ENCODE data around the gene PRDM11. TPM values are rescaled to one million over a fixed set of nuclear protein-coding genes. Genes with fewer than 3 reads are reported as not detected.

The PRDM11 gene
- total and polyA plus RNA-seq, 2 of the 4 experiments (the other 2 are of a cell fraction), result 2.2 to 2.7 TPM

DNA sequence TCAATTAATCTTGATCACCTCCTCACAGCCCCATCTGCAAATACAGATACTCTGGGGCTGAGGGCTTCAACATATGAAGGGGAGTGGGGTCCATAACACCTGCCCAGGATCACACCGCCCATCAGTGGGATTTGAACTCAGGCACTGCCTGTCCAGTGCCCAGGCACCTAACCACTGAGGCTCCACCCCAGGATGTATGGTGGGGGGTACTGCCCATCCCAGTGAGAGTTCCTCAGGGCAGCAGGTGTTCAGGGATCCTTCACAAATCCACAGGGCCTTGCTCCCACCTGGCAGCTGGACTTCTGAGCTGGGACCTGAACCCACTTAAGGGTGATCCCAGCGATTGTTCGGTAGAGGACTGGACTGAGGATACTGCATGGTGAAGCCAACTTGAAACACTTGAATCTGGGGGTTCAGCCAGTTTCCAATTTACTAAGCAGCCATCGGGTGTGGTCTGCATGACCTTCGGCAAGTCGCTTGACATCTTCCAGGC is 33.3 kb downstream of the PRDM11 start:
- no peak overlapping the region; the same call in 1 of the 2 replicates for H3K18ac ChIP-seq (ENCODE audit: low read depth, low read length)
- H2BK120ac ChIP-seq (ENCODE audit: low read depth, low read length), result no peak overlapping the region
- ATAC-seq (ENCODE audit: low read depth) (no peak), DNase-seq (no peak)
- 42% methylated on average over 5 of the region's 6 CpGs; no CpG with 5 or more reads in 1 of the 2 experiments for WGBS, 2 experiments (ENCODE audit: extremely low coverage in 2 of 2, insufficient read length in 1 of 2)
- peak overlapping the region; percentile 25; the same call in 1 of the 2 replicates for H3K4me2 ChIP-seq (ENCODE audit: low read depth, low read length)
- 0 out of 2 replicates have a peak overlapping the region, but pooled peaks have one; percentile 7 for H4K5ac ChIP-seq (ENCODE audit: low read depth, low read length)
- H3K14ac ChIP-seq (replicated peaks; ENCODE audit: low read depth, low read length), result no peak overlapping the region
- H2BK15ac ChIP-seq (ENCODE audit: low read depth, low read length), result no peak overlapping the region
- H3K9me3 ChIP-seq (ENCODE audit: control insufficient read depth, insufficient read depth, low read length), result no peaks in the 10 kb centered on the region
- POLR2A ChIA-PET (ENCODE audit: unreplicated experiment), result no interaction called here
- peaks cover 12% of the 10 kb centered on the region for H3K4me1 ChIP-seq (ENCODE audit: control insufficient read depth, insufficient read depth, low read length)
- TF ChIP-seq CHD1 (IDR thresholded peaks at IDR 0.05; ENCODE audit: low read depth, low read length), result no peak
- TF ChIP-seq FOS (IDR thresholded peaks at IDR 0.05; ENCODE audit: low read depth, low read length), result no peak
- no peak for TF ChIP-seq BHLHE40 (IDR thresholded peaks at IDR 0.05; ENCODE audit: low read depth, low read length)
- no peak for TF ChIP-seq MAZ (IDR thresholded peaks at IDR 0.05; ENCODE audit: borderline replicate concordance, low read depth, low read length)
- no peak for TF ChIP-seq RFX5 (IDR thresholded peaks at IDR 0.05; ENCODE audit: low read depth, low read length)
- TF ChIP-seq, protein P1, sequence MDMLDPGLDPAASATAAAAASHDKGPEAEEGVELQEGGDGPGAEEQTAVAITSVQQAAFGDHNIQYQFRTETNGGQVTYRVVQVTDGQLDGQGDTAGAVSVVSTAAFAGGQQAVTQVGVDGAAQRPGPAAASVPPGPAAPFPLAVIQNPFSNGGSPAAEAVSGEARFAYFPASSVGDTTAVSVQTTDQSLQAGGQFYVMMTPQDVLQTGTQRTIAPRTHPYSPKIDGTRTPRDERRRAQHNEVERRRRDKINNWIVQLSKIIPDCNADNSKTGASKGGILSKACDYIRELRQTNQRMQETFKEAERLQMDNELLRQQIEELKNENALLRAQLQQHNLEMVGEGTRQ (IDR thresholded peaks at IDR 0.05; ENCODE audit: low read depth, low read length), result no peak
- TF ChIP-seq, protein P2, sequence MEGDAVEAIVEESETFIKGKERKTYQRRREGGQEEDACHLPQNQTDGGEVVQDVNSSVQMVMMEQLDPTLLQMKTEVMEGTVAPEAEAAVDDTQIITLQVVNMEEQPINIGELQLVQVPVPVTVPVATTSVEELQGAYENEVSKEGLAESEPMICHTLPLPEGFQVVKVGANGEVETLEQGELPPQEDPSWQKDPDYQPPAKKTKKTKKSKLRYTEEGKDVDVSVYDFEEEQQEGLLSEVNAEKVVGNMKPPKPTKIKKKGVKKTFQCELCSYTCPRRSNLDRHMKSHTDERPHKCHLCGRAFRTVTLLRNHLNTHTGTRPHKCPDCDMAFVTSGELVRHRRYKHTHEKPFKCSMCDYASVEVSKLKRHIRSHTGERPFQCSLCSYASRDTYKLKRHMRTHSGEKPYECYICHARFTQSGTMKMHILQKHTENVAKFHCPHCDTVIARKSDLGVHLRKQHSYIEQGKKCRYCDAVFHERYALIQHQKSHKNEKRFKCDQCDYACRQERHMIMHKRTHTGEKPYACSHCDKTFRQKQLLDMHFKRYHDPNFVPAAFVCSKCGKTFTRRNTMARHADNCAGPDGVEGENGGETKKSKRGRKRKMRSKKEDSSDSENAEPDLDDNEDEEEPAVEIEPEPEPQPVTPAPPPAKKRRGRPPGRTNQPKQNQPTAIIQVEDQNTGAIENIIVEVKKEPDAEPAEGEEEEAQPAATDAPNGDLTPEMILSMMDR (conservative IDR thresholded peaks at IDR 0.05; ENCODE audit: low read depth, low read length), result no peak
- TF ChIP-seq MXI1 (IDR thresholded peaks at IDR 0.05; ENCODE audit: borderline replicate concordance, low read depth, low read length), result no peak
- TF ChIP-seq NFE2L2 (IDR thresholded peaks at IDR 0.05; ENCODE audit: low read depth, low read length), result no peak
- no peak for TF ChIP-seq SMC3 (IDR thresholded peaks at IDR 0.05; ENCODE audit: low read depth, low read length)
- TF ChIP-seq POLR2A (IDR thresholded peaks at IDR 0.05; ENCODE audit: low read depth, low read length), result no peak
- no peak for TF ChIP-seq MAFK (IDR thresholded peaks at IDR 0.05; ENCODE audit: low read depth, low read length)
- no peak for TF ChIP-seq RCOR1 (IDR thresholded peaks at IDR 0.05; ENCODE audit: insufficient replicate concordance, low read length)
- TF ChIP-seq, protein P3, sequence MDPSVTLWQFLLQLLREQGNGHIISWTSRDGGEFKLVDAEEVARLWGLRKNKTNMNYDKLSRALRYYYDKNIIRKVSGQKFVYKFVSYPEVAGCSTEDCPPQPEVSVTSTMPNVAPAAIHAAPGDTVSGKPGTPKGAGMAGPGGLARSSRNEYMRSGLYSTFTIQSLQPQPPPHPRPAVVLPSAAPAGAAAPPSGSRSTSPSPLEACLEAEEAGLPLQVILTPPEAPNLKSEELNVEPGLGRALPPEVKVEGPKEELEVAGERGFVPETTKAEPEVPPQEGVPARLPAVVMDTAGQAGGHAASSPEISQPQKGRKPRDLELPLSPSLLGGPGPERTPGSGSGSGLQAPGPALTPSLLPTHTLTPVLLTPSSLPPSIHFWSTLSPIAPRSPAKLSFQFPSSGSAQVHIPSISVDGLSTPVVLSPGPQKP (IDR thresholded peaks at IDR 0.05; ENCODE audit: borderline replicate concordance, low read depth, low read length), result no peak
- no peak for TF ChIP-seq RAD21 (IDR thresholded peaks at IDR 0.05; ENCODE audit: low read length)
- no peaks in the 10 kb centered on the region for H3K27me3 ChIP-seq (ENCODE audit: control insufficient read depth, insufficient read depth, low read length)
- H2AFZ ChIP-seq (replicated peaks; ENCODE audit: low read length, poor library complexity), result peak overlapping the region; percentile 89
- peak overlapping the region; percentile 20 to 31; a peak in 2 of 4 replicates for H4K8ac ChIP-seq (ENCODE audit: low read depth in 2 of 2, low read length in 2 of 2)
- peak overlapping the region; percentile 73; the same call in 1 of the 2 replicates for H2AK5ac ChIP-seq (ENCODE audit: low read depth, low read length)
- H2BK5ac ChIP-seq (ENCODE audit: low read depth, low read length, poor library complexity, severe bottlenecking), result no peak overlapping the region
- H3K36me3 ChIP-seq (ENCODE audit: control insufficient read depth, insufficient read depth, low read length), result peaks cover 6% of the 10 kb centered on the region; the same call in 1 of the 2 replicates
- in situ Hi-C loops (cut with MboI; ENCODE audit: low sequenced_read_pairs) (no loop called here), dilution Hi-C loops (cut with HindIII; ENCODE audit: low sequenced_read_pairs, unreplicated experiment) (no loop called here), intact Hi-C loops (cut with micrococcal nuclease) (loop anchor here (2.0 kb wide), 1 partner anchor 33 kb away; the partner anchor contains the start of gene PRDM11)
- H3K9me1 ChIP-seq (ENCODE audit: insufficient read depth, low read length), result peaks cover 7% of the 10 kb centered on the region; the same call in 1 of the 2 replicates
- BruUV-seq (replicated peaks), result no TSS peak
- H4K91ac ChIP-seq (ENCODE audit: insufficient read depth, low read depth, low read length), result peak overlapping the region; percentile 13; the same call in 1 of the 2 replicates
- peaks cover 4% of the 10 kb centered on the region; the same call in 1 of the 2 replicates for H4K20me1 ChIP-seq (ENCODE audit: insufficient read depth, low read length)
- H3K79me1 ChIP-seq (ENCODE audit: low read depth in 1 of 2, low read length in 2 of 2), result no peaks in the 10 kb centered on the region; a peak in 1 of 4 replicates
- peak overlapping the region; percentile 24 for H3K23ac ChIP-seq (ENCODE audit: low read depth, low read length)
- H3K4ac ChIP-seq (ENCODE audit: low read depth, low read length), result peak overlapping the region; percentile 26; the same call in 1 of the 2 replicates
- peak overlapping the region; percentile 42; the same call in 1 of the 2 replicates for H3K4me3 ChIP-seq (ENCODE audit: insufficient read depth, low read depth, low read length)
- peak overlapping the region; percentile 58 for H2AK9ac ChIP-seq (replicated peaks; ENCODE audit: low read depth, low read length, poor library complexity)
- H3K9ac ChIP-seq (ENCODE audit: low read depth, low read length), result no peak overlapping the region
- no peak overlapping the region for H3K27ac ChIP-seq (ENCODE audit: insufficient read depth, low read length)
- peak overlapping the region; percentile 32; the same call in 1 of the 2 replicates for H2BK20ac ChIP-seq (ENCODE audit: low read depth, low read length)
- no peak overlapping the region for H3K56ac ChIP-seq (ENCODE audit: extremely low read depth, insufficient read depth, low read length)
- CTCF ChIA-PET, result no interaction called here
